ENCODE data around the gene NME7. TPM values are rescaled to one million over a fixed set of nuclear protein-coding genes. Genes with fewer than 3 reads are reported as not detected.

Gene NME7
- total RNA-seq, 2 donors from 2014 or later: 4.1 to 4.8 TPM

GRCh38 chr1:169271098-169271497, 96.5 kb downstream of the NME7 start:
- Histone ChIP-seq H3K9me3 (no peaks in the 10 kb centered on the region), H3K27ac (no peak overlapping the region), H3K9ac (ENCODE audit: low read depth in 2 of 2, low read length in 2 of 2) (no peak overlapping the region), H3K36me3 (no peaks in the 10 kb centered on the region), H3K4me3 (no peak overlapping the region), H3K4me1 (no peaks in the 10 kb centered on the region), H3K27me3 (no peaks in the 10 kb centered on the region)
- intact Hi-C loops (cut with DNase I): no loop called here
- DNase-seq: no peak
- no peak for TF ChIP-seq CTCF (IDR thresholded peaks at IDR 0.05)

- Histone ChIP-seq H3K4me3 (no peak overlapping the region), H3K36me3 (no peaks in the 10 kb centered on the region), H3K4me1 (no peaks in the 10 kb centered on the region), H3K9me3 (no peaks in the 10 kb centered on the region), H3K9ac (ENCODE audit: low read depth in 2 of 2, low read length in 2 of 2) (no peak overlapping the region), H3K27me3 (no peaks in the 10 kb centered on the region), H3K27ac (no peak overlapping the region)
- TF ChIP-seq CTCF (IDR thresholded peaks at IDR 0.05): no peak
- intact Hi-C loops (cut with DNase I): no loop called here
- DNase-seq: no peak
These were observed 101.5 kb downstream of the NME7 start for GRCh38 chr1:169266133-169266532.

- H3K27ac ChIP-seq: no peak overlapping the region
- intact Hi-C loops (cut with DNase I): no loop called here
- H3K9ac ChIP-seq (ENCODE audit: low read depth in 2 of 2, low read length in 2 of 2): no peak overlapping the region
- H3K9me3 ChIP-seq: no peaks in the 10 kb centered on the region
- H3K4me3 ChIP-seq: no peak overlapping the region
- H3K27me3 ChIP-seq: no peaks in the 10 kb centered on the region
- DNase-seq: no peak
- H3K4me1 ChIP-seq: no peaks in the 10 kb centered on the region
- TF ChIP-seq CTCF (IDR thresholded peaks at IDR 0.05): no peak
- H3K36me3 ChIP-seq: no peaks in the 10 kb centered on the region
These were observed 104.5 kb downstream of the NME7 start for GRCh38 chr1:169263059-169263458.

- no peaks in the 10 kb centered on the region for H3K27me3 ChIP-seq
- H3K9me3 ChIP-seq: no peaks in the 10 kb centered on the region
- no peak for DNase-seq
- TF ChIP-seq CTCF (IDR thresholded peaks at IDR 0.05): no peak
- intact Hi-C loops (cut with DNase I): no loop called here
- no peak overlapping the region for H3K27ac ChIP-seq
- no peaks in the 10 kb centered on the region for H3K4me1 ChIP-seq
- H3K4me3 ChIP-seq: no peak overlapping the region
- H3K36me3 ChIP-seq: no peaks in the 10 kb centered on the region
- no peak overlapping the region for H3K9ac ChIP-seq (ENCODE audit: low read depth in 2 of 2, low read length in 2 of 2)
These were observed 105.7 kb downstream of the NME7 start for GRCh38 chr1:169261884-169262283.

- Histone ChIP-seq H3K27ac (no peak overlapping the region), H3K36me3 (no peaks in the 10 kb centered on the region), H3K9me3 (no peaks in the 10 kb centered on the region), H3K4me3 (no peak overlapping the region), H3K4me1 (no peaks in the 10 kb centered on the region), H3K9ac (ENCODE audit: low read depth in 2 of 2, low read length in 2 of 2) (no peak overlapping the region), H3K27me3 (no peaks in the 10 kb centered on the region)
- intact Hi-C loops (cut with DNase I): no loop called here
- no peak for TF ChIP-seq CTCF (IDR thresholded peaks at IDR 0.05)
- no peak for DNase-seq
These were observed 107.0 kb downstream of the NME7 start for GRCh38 chr1:169260478-169261151.
